ENCODE measurements around the gene RANGAP1. TPM values are rescaled to one million over a fixed set of nuclear protein-coding genes. Genes with fewer than 3 reads are reported as not detected.
A peak's percentile ranks its signal among the peaks of the same experiment; 100 is the strongest.

Gene RANGAP1
- polyA plus RNA-seq, 3 donors: 8.3 to 30.2 (median 8.5) TPM

DNA sequence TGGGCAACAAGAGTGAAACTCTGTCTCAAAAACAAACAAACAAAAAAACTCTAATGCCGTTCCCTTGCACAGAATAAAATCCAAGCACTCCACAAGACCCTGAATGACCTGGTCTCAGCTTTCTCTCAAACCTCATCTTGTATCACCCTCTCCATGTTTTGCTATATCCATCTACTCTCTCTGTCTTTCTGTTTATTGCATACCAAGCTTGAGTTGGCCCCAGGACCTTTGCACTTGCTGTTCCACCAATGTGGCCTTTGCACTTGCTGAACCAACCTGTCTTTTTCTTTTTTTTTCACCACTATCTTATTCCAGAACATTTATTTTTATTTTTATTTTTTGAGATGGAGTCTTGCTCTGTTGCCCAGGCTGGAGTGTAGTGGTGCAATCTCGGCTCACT lies 82.9 kb downstream of the RANGAP1 start:
- Mint-ChIP-seq H3K27me3 (ENCODE audit: low read depth in 3 of 3) (peaks cover 1 to 18% (median 17%) of the 10 kb centered on the region in 3 donors), H3K27ac (no peak overlapping the region)
- H3K79me2 ChIP-seq (ENCODE audit: insufficient read depth, low read length): peaks cover 29% of the 10 kb centered on the region

DNA sequence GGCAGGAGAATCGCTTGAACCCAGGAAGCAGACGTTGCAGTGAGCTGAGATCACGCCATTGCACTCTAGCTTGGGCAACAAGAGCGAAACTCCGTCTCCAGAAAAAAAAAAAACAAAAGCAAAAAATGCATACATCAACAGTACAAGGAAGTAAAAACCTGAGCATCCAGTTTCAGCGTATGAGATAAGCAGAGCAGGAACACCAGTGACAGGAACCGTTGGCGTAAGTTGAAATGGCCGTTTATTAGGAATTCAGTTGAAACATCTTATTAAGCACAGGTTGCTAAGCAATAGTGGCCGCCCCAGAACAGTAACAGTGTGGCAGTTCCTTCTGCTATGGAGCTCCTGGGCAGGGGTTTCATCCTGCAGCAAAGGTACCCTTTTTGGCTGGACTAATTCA lies 84.8 kb downstream of the RANGAP1 start:
- Histone ChIP-seq H3K4me3 (replicated peaks in 1 of 3; ENCODE audit: low read depth in 2 of 3, low read length in 3 of 3) (no peak overlapping the region), H2AFZ (ENCODE audit: insufficient read depth, low read depth, low read length, poor library complexity, severe bottlenecking) (peak overlapping the region; percentile 71), H3K36me3 (replicated peaks in 1 of 2; ENCODE audit: control insufficient read depth in 1 of 2, insufficient read depth in 2 of 2, low read length in 2 of 2) (no peaks in the 10 kb centered on the region), H3K4me2 (replicated peaks; ENCODE audit: extremely low read depth, low read length, poor library complexity, severe bottlenecking) (peak overlapping the region; percentile 16), H3K9ac (ENCODE audit: insufficient read depth, low read length, poor library complexity, severe bottlenecking) (no peak overlapping the region), H3K9me3 (replicated peaks in 1 of 2; ENCODE audit: control insufficient read depth in 1 of 2, insufficient read depth in 1 of 2, low read length in 2 of 2) (no peaks in the 10 kb centered on the region), H3K27ac (ENCODE audit: low read depth in 1 of 2, low read length in 2 of 2) (no peak overlapping the region), H3K79me2 (ENCODE audit: insufficient read depth, low read length) (peaks cover 10% of the 10 kb centered on the region), H3K27me3 (ENCODE audit: control insufficient read depth in 2 of 2, insufficient read depth in 2 of 2, low read length in 2 of 2) (peaks cover 0 to 17% of the 10 kb centered on the region in 2 donors), H3K4me1 (ENCODE audit: control insufficient read depth in 1 of 2, insufficient read depth in 2 of 2, low read length in 2 of 2) (peaks cover 35 to 39% of the 10 kb centered on the region in 2 donors), H4K20me1 (ENCODE audit: insufficient read depth, low read length) (no peaks in the 10 kb centered on the region)
- Mint-ChIP-seq H3K27me3 (ENCODE audit: low read depth in 3 of 3) (peaks cover 5 to 28% (median 22%) of the 10 kb centered on the region in 3 donors), H3K27ac (no peak overlapping the region), H3K4me3 (peak overlapping the region in 1 of 2 donors; percentile 75), H3K9me3 (no peaks in the 10 kb centered on the region), H3K4me1 (peaks cover 36% of the 10 kb centered on the region), H3K36me3 (no peaks in the 10 kb centered on the region)
- peak in 2 of 3 donors; percentile 14 to 22 for DNase-seq
- 20% methylated on average over 8 of the region's 10 CpGs for WGBS (ENCODE audit: insufficient coverage)
- intact Hi-C loops (cut with micrococcal nuclease): loop anchor here (10.0 kb wide), 2 partner anchors 84 to 246 kb away; partner anchors contain the start of genes RANGAP1 (in 1 of the 2) and RBX1 (in 1 of the 2)
- TF ChIP-seq, protein P1, sequence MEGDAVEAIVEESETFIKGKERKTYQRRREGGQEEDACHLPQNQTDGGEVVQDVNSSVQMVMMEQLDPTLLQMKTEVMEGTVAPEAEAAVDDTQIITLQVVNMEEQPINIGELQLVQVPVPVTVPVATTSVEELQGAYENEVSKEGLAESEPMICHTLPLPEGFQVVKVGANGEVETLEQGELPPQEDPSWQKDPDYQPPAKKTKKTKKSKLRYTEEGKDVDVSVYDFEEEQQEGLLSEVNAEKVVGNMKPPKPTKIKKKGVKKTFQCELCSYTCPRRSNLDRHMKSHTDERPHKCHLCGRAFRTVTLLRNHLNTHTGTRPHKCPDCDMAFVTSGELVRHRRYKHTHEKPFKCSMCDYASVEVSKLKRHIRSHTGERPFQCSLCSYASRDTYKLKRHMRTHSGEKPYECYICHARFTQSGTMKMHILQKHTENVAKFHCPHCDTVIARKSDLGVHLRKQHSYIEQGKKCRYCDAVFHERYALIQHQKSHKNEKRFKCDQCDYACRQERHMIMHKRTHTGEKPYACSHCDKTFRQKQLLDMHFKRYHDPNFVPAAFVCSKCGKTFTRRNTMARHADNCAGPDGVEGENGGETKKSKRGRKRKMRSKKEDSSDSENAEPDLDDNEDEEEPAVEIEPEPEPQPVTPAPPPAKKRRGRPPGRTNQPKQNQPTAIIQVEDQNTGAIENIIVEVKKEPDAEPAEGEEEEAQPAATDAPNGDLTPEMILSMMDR (IDR thresholded peaks at IDR 0.05): no peak

More for the DNA sequence above, 82.9 kb downstream of the RANGAP1 start:
- no peak overlapping the region for H3K4me3 Mint-ChIP-seq
- Histone ChIP-seq H3K9me3 (replicated peaks in 1 of 2; ENCODE audit: control insufficient read depth in 1 of 2, insufficient read depth in 1 of 2, low read length in 2 of 2) (no peaks in the 10 kb centered on the region), H3K27me3 (ENCODE audit: control insufficient read depth in 2 of 2, insufficient read depth in 2 of 2, low read length in 2 of 2) (peaks cover 0 to 8% of the 10 kb centered on the region in 2 donors), H2AFZ (ENCODE audit: insufficient read depth, low read depth, low read length, poor library complexity, severe bottlenecking) (no peak overlapping the region), H3K4me1 (ENCODE audit: control insufficient read depth in 1 of 2, insufficient read depth in 2 of 2, low read length in 2 of 2) (peaks cover 26 to 29% of the 10 kb centered on the region in 2 donors), H3K4me2 (replicated peaks; ENCODE audit: extremely low read depth, low read length, poor library complexity, severe bottlenecking) (no peak overlapping the region), H4K20me1 (ENCODE audit: insufficient read depth, low read length) (no peaks in the 10 kb centered on the region), H3K27ac (ENCODE audit: low read depth in 1 of 2, low read length in 2 of 2) (no peak overlapping the region), H3K4me3 (replicated peaks in 1 of 3; ENCODE audit: low read depth in 2 of 3, low read length in 3 of 3) (no peak overlapping the region), H3K9ac (ENCODE audit: insufficient read depth, low read length, poor library complexity, severe bottlenecking) (no peak overlapping the region), H3K36me3 (replicated peaks in 1 of 2; ENCODE audit: control insufficient read depth in 1 of 2, insufficient read depth in 2 of 2, low read length in 2 of 2) (no peaks in the 10 kb centered on the region)
- 83% methylated on average over 1 of the region's 2 CpGs for WGBS (ENCODE audit: insufficient coverage)
- no peaks in the 10 kb centered on the region for H3K9me3 Mint-ChIP-seq
- TF ChIP-seq, protein P1 (IDR thresholded peaks at IDR 0.05): no peak
- intact Hi-C loops (cut with micrococcal nuclease): loop anchor here (10.0 kb wide), 2 partner anchors 82 to 248 kb away; partner anchors contain the start of genes RANGAP1 (in 1 of the 2) and RBX1 (in 1 of the 2)
- no peak for DNase-seq
- peaks cover 2 to 4% of the 10 kb centered on the region in 2 donors for H3K36me3 Mint-ChIP-seq
- H3K4me1 Mint-ChIP-seq: peaks cover 28% of the 10 kb centered on the region

All from CD14-positive monocyte (primary cell).